Ureter (tissue), 1 donor: Measurements from ENCODE around the gene KCNMA1. TPM values are rescaled to one million over a fixed set of nuclear protein-coding genes. Genes with fewer than 3 reads are reported as not detected.
"Not testable (repeated sequence)": the region's sequence is repeated elsewhere in the genome, so short reads cannot be mapped to it uniquely, and the experiment has no call there.

Experiments used
- DNase-seq: peaks from one replicate; pipeline ENCODE4 v3.0.0-alpha.2; 2020; ENCODE audit warnings: low spot score
- total RNA-seq: library from RNA; stranded (reverse); gene quantifications from one replicate; pipeline ENCODE4 v1.2.4, GENCODE V29; 2023
- donor health status: DM: yes; HTN: yes; CAD: no.

Gene KCNMA1
- total RNA-seq, 1 donor from 2014 or later = 87.9 TPM

GRCh38 chr10:77396290-77396689 lies 241.3 kb downstream of the KCNMA1 start:
- DNase-seq = no peak

- DNase-seq = no peak
Measured at GRCh38 chr10:77393821-77394501, 243.6 kb downstream of the KCNMA1 start.

GRCh38 chr10:77393411-77393810 lies 244.2 kb downstream of the KCNMA1 start:
- DNase-seq = no peak

GRCh38 chr10:77392851-77393250 lies 244.8 kb downstream of the KCNMA1 start:
- no peak for DNase-seq

- DNase-seq = no peak
Measured at GRCh38 chr10:77392236-77392721, 245.3 kb downstream of the KCNMA1 start.

GRCh38 chr10:77391605-77392235 lies 245.9 kb downstream of the KCNMA1 start:
- peak; percentile 87 for DNase-seq

- DNase-seq = no peak
Measured at GRCh38 chr10:77390481-77390891, 247.1 kb downstream of the KCNMA1 start.

- DNase-seq = no peak
Measured at GRCh38 chr10:77388571-77389100, 249.0 kb downstream of the KCNMA1 start.

GRCh38 chr10:77387701-77388100 lies 249.9 kb downstream of the KCNMA1 start:
- not testable (repeated sequence) for DNase-seq

GRCh38 chr10:77387247-77387646 lies 250.4 kb downstream of the KCNMA1 start:
- DNase-seq = no peak

- DNase-seq = no peak
Measured at GRCh38 chr10:77386838-77387237, 250.8 kb downstream of the KCNMA1 start.

GRCh38 chr10:77386365-77386764 lies 251.2 kb downstream of the KCNMA1 start:
- no peak for DNase-seq

- no peak for DNase-seq
Measured at GRCh38 chr10:77385315-77385714, 252.3 kb downstream of the KCNMA1 start.

- DNase-seq = no peak
Measured at GRCh38 chr10:77383861-77384553, 253.6 kb downstream of the KCNMA1 start.

- DNase-seq = no peak
Measured at GRCh38 chr10:77381750-77382149, 255.9 kb downstream of the KCNMA1 start.

- no peak for DNase-seq
Measured at GRCh38 chr10:77380723-77381122, 256.9 kb downstream of the KCNMA1 start.

- no peak for DNase-seq
Measured at GRCh38 chr10:77380191-77380590, 257.4 kb downstream of the KCNMA1 start.

- DNase-seq = no peak
Measured at GRCh38 chr10:77378366-77379349, 258.9 kb downstream of the KCNMA1 start.

GRCh38 chr10:77377678-77378352 lies 259.8 kb downstream of the KCNMA1 start:
- DNase-seq = no peak

GRCh38 chr10:77377034-77377433 lies 260.6 kb downstream of the KCNMA1 start:
- no peak for DNase-seq

- DNase-seq = no peak
Measured at GRCh38 chr10:77374189-77374656, 263.4 kb downstream of the KCNMA1 start.
